Skeletal muscle tissue (tissue), 4 donors: ENCODE data around the gene SERP2. TPM values are rescaled to one million over a fixed set of nuclear protein-coding genes. Genes with fewer than 3 reads are reported as not detected.
"Not testable (repeated sequence)": the region's sequence is repeated elsewhere in the genome, so short reads cannot be mapped to it uniquely, and the experiment has no call there.

Experiments used
- H3K27ac ChIP-seq: one replicate; pipeline ENCODE4 v1.7.0; 2013; ENCODE audit warnings: mild to moderate bottlenecking, low read depth, low read length, inconsistent platforms
- H3K27me3 ChIP-seq, 3 donors: one replicate each; pipeline ENCODE4 v1.7.0; 2013; ENCODE audit warnings: low read length in 3 of 3; ENCODE audit not compliant: control insufficient read depth in 3 of 3, insufficient read depth in 3 of 3
- H3K36me3 ChIP-seq, 3 donors: one replicate each; pipeline ENCODE4 v1.7.0; 2013; ENCODE audit warnings: low read length in 3 of 3; ENCODE audit not compliant: control insufficient read depth in 3 of 3, insufficient read depth in 3 of 3
- H3K4me1 ChIP-seq, 3 donors: one replicate each; pipeline ENCODE4 v1.7.0; 2013; ENCODE audit warnings: low read length in 3 of 3, mild to moderate bottlenecking in 3 of 3; ENCODE audit not compliant: control insufficient read depth in 3 of 3, insufficient read depth in 3 of 3
- H3K4me3 ChIP-seq, 3 donors: one replicate each; pipeline ENCODE4 v1.7.0; 2013; ENCODE audit warnings: low read length in 3 of 3
- H3K9ac ChIP-seq, 3 donors: one replicate each; pipeline ENCODE4 v1.7.0; 2013; ENCODE audit warnings: low read length in 3 of 3, mild to moderate bottlenecking in 3 of 3, moderate library complexity in 2 of 3, low read depth in 1 of 3
- H3K9me3 ChIP-seq, 3 donors: one replicate each; pipeline ENCODE4 v1.7.0; 2013; ENCODE audit warnings: low read length in 3 of 3; ENCODE audit not compliant: control insufficient read depth in 3 of 3
- total RNA-seq: library from RNA; depleted of rRNA; stranded (reverse); fragments of >200 nt; gene quantifications from one replicate; pipeline ENCODE4 v1.2.3, GENCODE V29; 2014
- donor health status: Osteomylitis.

Gene SERP2
- total RNA-seq = 5.7 TPM

- Histone ChIP-seq H3K4me3 (peak within 1 kb of the TSS; percentile 60 to 73 (median 72)), H3K27me3 (peaks cover 5 to 11% (median 8%) of the 10 kb centered on the region in 3 donors), H3K9ac (peak within 1 kb of the TSS; percentile 52 to 78 (median 72)), H3K36me3 (no peaks in the 10 kb centered on the region), H3K27ac (no peak within 1 kb of the TSS), H3K9me3 (no peaks in the 10 kb centered on the region), H3K4me1 (peaks cover 0 to 3% (median 2%) of the 10 kb centered on the region in 3 donors)
Observed at GRCh38 chr13:44373601-44374347, at the start of gene SERP2. TSS of gene SERP2 (plus strand) at chr13:44373824. CDS start at chr13:44374026, 202 bp downstream.

- Histone ChIP-seq H3K9ac (no peak overlapping the region), H3K27me3 (no peaks in the 10 kb centered on the region), H3K9me3 (peaks cover 0 to under 1% (median 0%) of the 10 kb centered on the region in 3 donors), H3K4me1 (peaks cover 5 to 8% (median 5%) of the 10 kb centered on the region in 3 donors), H3K36me3 (no peaks in the 10 kb centered on the region), H3K27ac (no peak overlapping the region), H3K4me3 (no peak overlapping the region)
Observed at GRCh38 chr13:44326961-44327360, 46.7 kb upstream of the SERP2 start.

- H3K27ac ChIP-seq, H3K27me3 ChIP-seq, H3K9me3 ChIP-seq, H3K36me3 ChIP-seq, H3K4me3 ChIP-seq, H3K9ac ChIP-seq: not testable (repeated sequence)
- H3K4me1 ChIP-seq = peaks cover 10 to 15% (median 11%) of the 10 kb centered on the region in 3 donors
Observed at GRCh38 chr13:44329041-44329440, 44.6 kb upstream of the SERP2 start.

DNA sequence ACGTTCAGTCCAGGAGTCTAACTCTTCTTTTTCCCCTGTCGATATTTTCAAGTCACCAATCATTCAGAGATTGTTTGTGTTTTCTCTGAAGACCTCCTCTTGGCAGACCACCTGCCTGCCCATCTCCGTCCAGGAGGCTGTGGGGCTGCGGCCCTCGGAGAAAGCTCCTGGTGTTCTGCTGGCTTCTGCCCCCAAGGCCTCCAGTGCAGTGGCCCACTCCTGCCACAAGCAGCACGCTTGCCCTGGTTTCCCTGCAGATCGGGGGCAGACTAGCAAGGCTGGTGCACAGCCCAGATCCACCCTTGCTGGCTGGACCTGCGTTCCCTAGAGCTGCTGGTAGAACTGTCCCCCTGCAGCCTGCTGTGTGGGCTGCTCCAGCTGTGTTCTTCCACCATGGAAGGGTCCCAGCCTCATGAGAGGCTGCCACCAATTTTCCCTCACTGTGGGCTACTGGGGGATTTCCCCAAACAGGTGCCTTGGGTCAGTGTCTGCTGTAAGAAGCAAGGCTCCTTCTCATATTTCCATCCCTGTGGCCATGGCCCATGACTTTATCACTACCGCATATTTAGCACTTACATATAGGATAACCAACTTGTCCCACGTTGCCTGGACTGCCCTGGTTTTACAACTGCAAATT is 43.6 kb upstream of the SERP2 start:
- Histone ChIP-seq H3K9ac (no peak overlapping the region), H3K36me3 (no peaks in the 10 kb centered on the region), H3K4me3 (no peak overlapping the region), H3K9me3 (no peaks in the 10 kb centered on the region), H3K27me3 (no peaks in the 10 kb centered on the region), H3K27ac (no peak overlapping the region), H3K4me1 (peaks cover 10 to 15% (median 11%) of the 10 kb centered on the region in 3 donors)

GRCh38 chr13:44331446-44331845 is 42.2 kb upstream of the SERP2 start:
- no peaks in the 10 kb centered on the region for H3K36me3 ChIP-seq
- H3K9ac ChIP-seq = no peak overlapping the region
- H3K4me3 ChIP-seq = no peak overlapping the region
- H3K9me3 ChIP-seq = no peaks in the 10 kb centered on the region
- no peaks in the 10 kb centered on the region for H3K27me3 ChIP-seq
- peak overlapping the region; percentile 25 for H3K27ac ChIP-seq
- peaks cover 10 to 15% (median 11%) of the 10 kb centered on the region in 3 donors for H3K4me1 ChIP-seq

DNA sequence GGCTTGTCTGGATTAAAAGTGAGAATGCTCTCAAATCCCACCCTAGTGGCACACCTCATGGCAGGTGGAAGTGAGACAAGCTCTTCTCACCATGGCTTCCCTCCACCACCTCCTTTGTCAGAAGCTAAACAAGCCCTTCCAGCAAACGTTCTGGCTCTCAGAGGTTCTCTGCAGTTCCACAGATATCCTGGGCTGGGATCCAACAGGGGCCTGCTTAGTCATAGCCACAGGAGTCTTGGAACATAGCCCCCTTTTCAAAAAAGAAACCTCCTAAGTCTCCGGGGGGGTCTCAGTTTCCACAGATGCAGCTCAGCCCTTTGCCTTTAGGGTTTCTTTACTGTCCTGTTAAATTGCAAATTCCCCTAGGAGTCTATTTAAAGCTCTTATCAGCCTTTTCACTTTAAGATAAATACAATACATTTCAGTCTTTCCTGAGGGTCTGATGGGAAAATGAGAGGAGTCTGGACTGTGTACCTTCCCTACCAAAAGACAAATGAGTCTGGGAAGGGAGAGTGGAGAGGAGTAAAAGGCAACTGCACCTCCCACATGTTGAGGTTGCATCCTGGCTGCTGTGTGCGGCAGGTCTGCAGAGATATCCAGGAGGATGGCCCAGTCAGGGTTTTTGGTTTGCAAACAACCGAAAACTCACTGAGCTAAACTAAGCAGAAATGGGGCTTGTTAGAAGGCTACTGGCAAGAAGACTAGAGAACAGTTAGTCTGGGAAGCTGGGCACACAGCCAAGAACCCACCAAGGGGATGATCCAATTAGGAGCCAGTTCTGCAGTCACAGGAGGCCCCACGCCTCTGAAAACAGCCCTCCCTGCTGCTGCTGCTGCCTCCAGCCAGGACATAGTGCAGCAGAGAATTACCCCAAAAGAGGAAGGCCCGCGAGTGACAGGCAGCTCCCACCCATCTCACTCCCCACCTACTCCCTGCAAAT is 41.4 kb upstream of the SERP2 start:
- Histone ChIP-seq H3K4me1 (peaks cover 10 to 15% (median 11%) of the 10 kb centered on the region in 3 donors), H3K9me3 (no peaks in the 10 kb centered on the region)

DNA sequence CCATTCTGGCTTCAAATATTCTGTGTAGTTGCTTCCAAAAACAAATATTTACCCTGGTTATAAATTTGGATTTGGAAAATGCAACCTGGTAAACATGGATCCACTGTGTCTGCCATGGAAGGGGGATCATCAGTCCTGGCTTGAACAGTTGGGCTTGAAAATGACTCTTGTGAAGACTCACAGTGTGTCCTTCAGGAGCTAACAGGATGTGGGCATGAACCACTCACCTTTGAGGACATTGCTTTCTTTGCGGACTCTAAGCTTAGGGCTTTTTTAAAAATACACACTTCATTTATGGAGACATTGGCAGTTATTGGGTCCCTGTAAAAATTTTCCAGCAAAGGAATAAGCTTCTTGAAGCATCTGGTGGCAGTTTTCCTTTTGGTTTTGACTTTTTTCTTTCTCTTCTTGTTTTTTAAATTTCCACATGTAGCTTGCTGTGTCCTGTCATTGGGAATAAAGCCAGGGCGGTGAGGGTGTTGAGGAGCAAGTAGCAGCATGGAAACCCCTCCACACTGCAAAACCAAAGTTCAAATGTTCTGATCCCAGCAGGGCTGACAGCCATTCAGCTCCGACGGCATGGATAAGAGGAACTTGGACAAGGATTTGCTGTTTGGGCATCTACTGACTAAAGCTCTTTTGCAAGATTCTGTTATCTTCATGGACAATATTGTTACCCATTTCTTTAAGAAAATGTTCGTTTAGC is 39.5 kb upstream of the SERP2 start:
- Histone ChIP-seq H3K4me3 (no peak overlapping the region), H3K9ac (no peak overlapping the region), H3K36me3 (no peaks in the 10 kb centered on the region), H3K27me3 (no peaks in the 10 kb centered on the region), H3K9me3 (no peaks in the 10 kb centered on the region), H3K4me1 (peaks cover 10 to 15% (median 11%) of the 10 kb centered on the region in 3 donors), H3K27ac (no peak overlapping the region)

More for the DNA sequence above, 41.4 kb upstream of the SERP2 start:
- no peak overlapping the region for H3K4me3 ChIP-seq
- peak overlapping the region; percentile 25 for H3K27ac ChIP-seq
- H3K36me3 ChIP-seq = no peaks in the 10 kb centered on the region
- H3K27me3 ChIP-seq = no peaks in the 10 kb centered on the region
- H3K9ac ChIP-seq = no peak overlapping the region

DNA sequence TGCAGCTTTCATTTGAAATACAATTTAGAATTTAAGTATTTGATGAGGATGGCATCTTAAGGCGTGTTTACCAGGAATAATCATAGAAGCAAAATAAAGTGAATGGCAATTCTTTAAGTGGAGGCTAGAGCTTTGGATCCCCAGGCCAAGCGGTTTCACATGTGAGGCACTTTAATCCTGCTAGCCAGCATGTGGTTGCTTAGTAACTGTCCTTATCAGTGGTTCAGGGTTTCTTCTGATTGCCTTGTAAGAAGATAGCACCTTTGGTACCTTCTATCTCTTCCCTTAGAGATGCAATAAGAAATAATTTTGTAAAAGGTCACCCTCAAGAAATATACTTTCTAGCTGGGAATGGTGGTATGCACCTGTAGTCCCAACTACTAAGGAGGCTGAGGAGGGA is 38.9 kb upstream of the SERP2 start:
- no peak overlapping the region for H3K27ac ChIP-seq
- no peaks in the 10 kb centered on the region for H3K36me3 ChIP-seq
- H3K4me3 ChIP-seq = no peak overlapping the region
- H3K4me1 ChIP-seq = peaks cover 10 to 15% (median 11%) of the 10 kb centered on the region in 3 donors
- no peak overlapping the region for H3K9ac ChIP-seq
- no peaks in the 10 kb centered on the region for H3K27me3 ChIP-seq
- no peaks in the 10 kb centered on the region for H3K9me3 ChIP-seq

DNA sequence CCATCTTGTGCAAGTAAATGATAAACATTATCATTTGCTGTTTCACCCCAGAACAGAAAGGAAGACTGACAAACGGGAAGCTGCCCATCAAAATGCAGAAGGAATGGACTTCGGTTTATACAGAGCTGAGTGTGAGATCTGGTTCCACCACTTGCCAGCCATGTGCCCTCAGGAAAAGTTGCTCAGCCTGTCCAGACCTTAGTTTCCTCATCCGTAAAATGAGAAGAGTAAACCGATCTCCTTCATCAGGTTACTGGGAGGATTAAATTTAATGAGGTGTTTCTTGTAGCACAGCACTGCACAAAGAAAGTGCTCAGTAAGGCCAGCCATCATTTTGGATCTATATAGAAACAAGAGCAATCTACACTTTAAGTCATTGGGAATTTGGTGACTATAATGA is 36.7 kb upstream of the SERP2 start:
- Histone ChIP-seq H3K4me1 (peaks cover 5 to 7% (median 6%) of the 10 kb centered on the region in 3 donors), H3K9ac (no peak overlapping the region), H3K9me3 (peaks cover 0 to 3% (median 0%) of the 10 kb centered on the region in 3 donors), H3K4me3 (no peak overlapping the region), H3K27me3 (no peaks in the 10 kb centered on the region), H3K27ac (no peak overlapping the region), H3K36me3 (no peaks in the 10 kb centered on the region)
